ENCODE results near the gene IGF2R. TPM values are rescaled to one million over a fixed set of nuclear protein-coding genes. Genes with fewer than 3 reads are reported as not detected.

The IGF2R gene
- polyA plus RNA-seq, 1 donor (not counting 4 experiments of a cell fraction or from before 2014, with no cell fraction given): 40.9 TPM

DNA sequence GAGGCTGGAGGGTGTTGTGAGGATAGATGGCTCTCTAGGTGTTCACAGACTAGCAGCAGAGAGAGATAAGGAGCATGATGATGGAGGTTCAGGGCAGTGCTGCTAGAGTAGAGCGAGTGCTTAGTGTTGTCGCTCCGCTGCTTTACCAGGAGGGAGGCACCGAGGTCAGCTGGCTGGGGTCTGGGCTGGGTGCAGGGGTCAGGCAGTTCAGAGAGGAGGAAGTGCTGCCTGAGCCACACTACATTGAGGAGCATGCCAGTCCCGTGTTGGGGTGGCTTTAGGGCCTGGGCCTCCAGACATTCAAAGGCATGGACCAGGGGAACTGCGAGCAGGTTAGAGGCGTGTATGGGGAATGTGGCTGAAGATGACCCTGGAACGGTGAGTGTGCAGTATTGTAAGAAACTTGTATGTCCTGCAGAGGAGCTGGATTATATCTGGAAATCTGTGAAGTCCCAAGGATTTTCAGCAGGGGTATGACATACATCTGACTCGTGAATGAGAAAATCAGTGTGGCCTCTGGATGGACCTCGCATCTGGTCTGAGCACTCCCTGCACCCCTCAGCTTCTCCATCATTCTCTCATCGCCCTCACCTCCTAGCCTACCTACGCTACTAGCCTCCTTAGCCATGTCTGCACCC lies 66.9 kb downstream of the IGF2R start:
- Histone ChIP-seq H3K27me3 (ENCODE audit: control insufficient read depth, extremely low read depth, insufficient read depth, low read length) (no peaks in the 10 kb centered on the region), H2AFZ (ENCODE audit: control insufficient read depth, low read length) (no peak overlapping the region), H3K36me3 (ENCODE audit: control insufficient read depth in 2 of 2, extremely low read depth in 1 of 2, insufficient read depth in 2 of 2, low read length in 2 of 2) (peaks cover 38 to 47% of the 10 kb centered on the region in 2 experiments), H3K79me2 (ENCODE audit: control insufficient read depth, insufficient read depth, low read length) (no peaks in the 10 kb centered on the region), H3K9me3 (ENCODE audit: control insufficient read depth, low read depth, low read length) (no peaks in the 10 kb centered on the region), H3K9ac (ENCODE audit: control insufficient read depth, extremely low read depth, insufficient read depth, low read length) (no peak overlapping the region), H3K4me1 (ENCODE audit: control insufficient read depth, extremely low read depth, insufficient read depth, low read length) (peaks cover 22% of the 10 kb centered on the region), H4K20me1 (ENCODE audit: control insufficient read depth, extremely low read depth, insufficient read depth, low read length) (no peaks in the 10 kb centered on the region), H3K9me1 (ENCODE audit: control insufficient read depth, extremely low read depth, insufficient read depth, low read length) (peaks cover 2% of the 10 kb centered on the region), H3K27ac (ENCODE audit: control insufficient read depth, insufficient read depth, low read length) (peak overlapping the region; percentile 79), H3K4me2 (ENCODE audit: control insufficient read depth, extremely low read depth, insufficient read depth, low read depth, low read length) (peak overlapping the region; percentile 83), H3K4me3 (ENCODE audit: control insufficient read depth in 2 of 3, extremely low read depth in 1 of 3, insufficient read depth in 2 of 3, low read depth in 1 of 3, low read length in 3 of 3) (no peak overlapping the region)
- TF ChIP-seq, protein P1, sequence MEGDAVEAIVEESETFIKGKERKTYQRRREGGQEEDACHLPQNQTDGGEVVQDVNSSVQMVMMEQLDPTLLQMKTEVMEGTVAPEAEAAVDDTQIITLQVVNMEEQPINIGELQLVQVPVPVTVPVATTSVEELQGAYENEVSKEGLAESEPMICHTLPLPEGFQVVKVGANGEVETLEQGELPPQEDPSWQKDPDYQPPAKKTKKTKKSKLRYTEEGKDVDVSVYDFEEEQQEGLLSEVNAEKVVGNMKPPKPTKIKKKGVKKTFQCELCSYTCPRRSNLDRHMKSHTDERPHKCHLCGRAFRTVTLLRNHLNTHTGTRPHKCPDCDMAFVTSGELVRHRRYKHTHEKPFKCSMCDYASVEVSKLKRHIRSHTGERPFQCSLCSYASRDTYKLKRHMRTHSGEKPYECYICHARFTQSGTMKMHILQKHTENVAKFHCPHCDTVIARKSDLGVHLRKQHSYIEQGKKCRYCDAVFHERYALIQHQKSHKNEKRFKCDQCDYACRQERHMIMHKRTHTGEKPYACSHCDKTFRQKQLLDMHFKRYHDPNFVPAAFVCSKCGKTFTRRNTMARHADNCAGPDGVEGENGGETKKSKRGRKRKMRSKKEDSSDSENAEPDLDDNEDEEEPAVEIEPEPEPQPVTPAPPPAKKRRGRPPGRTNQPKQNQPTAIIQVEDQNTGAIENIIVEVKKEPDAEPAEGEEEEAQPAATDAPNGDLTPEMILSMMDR (optimal IDR thresholded peaks at IDR 0.05 in 1 of 3, IDR thresholded peaks at IDR 0.05 in 1 of 3, conservative IDR thresholded peaks at IDR 0.05 in 1 of 3; ENCODE audit: extremely low read depth in 1 of 3, insufficient read depth in 2 of 3, low read length in 3 of 3): no peak
- TF ChIP-seq EZH2 (IDR thresholded peaks at IDR 0.05; ENCODE audit: low read length): no peak
- DNase-seq (ENCODE audit: low read depth, low spot score) (no peak), FAIRE-seq (no peak)
- dilution Hi-C loops (cut with MboI; ENCODE audit: extremely low pct_ligation_motif_present, low sequenced_read_pairs): no loop called here

DNA sequence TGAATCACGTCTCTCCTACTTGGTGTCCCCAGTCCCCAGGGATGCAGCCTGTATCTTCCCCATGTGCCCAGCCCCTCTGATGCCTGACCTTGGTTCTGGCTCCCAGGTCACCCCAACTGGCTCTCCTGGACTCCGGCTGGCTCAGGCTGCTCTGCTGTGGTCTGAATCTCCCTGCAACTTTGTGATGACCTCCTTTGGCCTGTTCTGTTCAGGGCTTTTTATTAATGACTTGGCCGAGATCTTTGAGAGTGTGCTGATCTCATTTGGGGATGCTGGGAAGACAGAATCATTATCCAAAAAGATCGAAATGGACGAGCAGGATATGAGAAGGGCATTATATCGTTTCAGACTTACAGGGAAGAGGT lies 67.4 kb downstream of the IGF2R start:
- no peak for FAIRE-seq
- Histone ChIP-seq H3K27me3 (ENCODE audit: control insufficient read depth, extremely low read depth, insufficient read depth, low read length) (no peaks in the 10 kb centered on the region), H2AFZ (ENCODE audit: control insufficient read depth, low read length) (no peak overlapping the region), H3K79me2 (ENCODE audit: control insufficient read depth, insufficient read depth, low read length) (no peaks in the 10 kb centered on the region), H3K27ac (ENCODE audit: control insufficient read depth, insufficient read depth, low read length) (peak overlapping the region; percentile 79), H3K4me1 (ENCODE audit: control insufficient read depth, extremely low read depth, insufficient read depth, low read length) (peaks cover 27% of the 10 kb centered on the region), H3K9me3 (ENCODE audit: control insufficient read depth, low read depth, low read length) (no peaks in the 10 kb centered on the region), H3K4me2 (ENCODE audit: control insufficient read depth, extremely low read depth, insufficient read depth, low read depth, low read length) (peak overlapping the region; percentile 83), H3K9ac (ENCODE audit: control insufficient read depth, extremely low read depth, insufficient read depth, low read length) (peak overlapping the region; percentile 45), H3K9me1 (ENCODE audit: control insufficient read depth, extremely low read depth, insufficient read depth, low read length) (peaks cover 5% of the 10 kb centered on the region), H3K4me3 (ENCODE audit: control insufficient read depth in 2 of 3, extremely low read depth in 1 of 3, insufficient read depth in 2 of 3, low read depth in 1 of 3, low read length in 3 of 3) (peak overlapping the region in 1 of 3 experiments; percentile 26), H3K36me3 (ENCODE audit: control insufficient read depth in 2 of 2, extremely low read depth in 1 of 2, insufficient read depth in 2 of 2, low read length in 2 of 2) (peaks cover 40 to 49% of the 10 kb centered on the region in 2 experiments), H4K20me1 (ENCODE audit: control insufficient read depth, extremely low read depth, insufficient read depth, low read length) (no peaks in the 10 kb centered on the region)
- dilution Hi-C loops (cut with MboI; ENCODE audit: extremely low pct_ligation_motif_present, low sequenced_read_pairs): no loop called here
- TF ChIP-seq, protein P1 (optimal IDR thresholded peaks at IDR 0.05 in 1 of 3, IDR thresholded peaks at IDR 0.05 in 1 of 3, conservative IDR thresholded peaks at IDR 0.05 in 1 of 3; ENCODE audit: extremely low read depth in 1 of 3, insufficient read depth in 2 of 3, low read length in 3 of 3): no peak
- no peak for TF ChIP-seq EZH2 (IDR thresholded peaks at IDR 0.05; ENCODE audit: low read length)
- no peak for DNase-seq (ENCODE audit: low read depth, low spot score)

Data from keratinocyte (primary cell).